Forelimb muscle (tissue), 1 donor: ENCODE measurements around the gene CTCF. TPM values are rescaled to one million over a fixed set of nuclear protein-coding genes. Genes with fewer than 3 reads are reported as not detected.

ENCODE experiments used
- DNase-seq: peaks from one replicate; pipeline ENCODE4 v3.0.0-alpha.2; 2013; ENCODE audit warnings: low read depth
- polyA plus RNA-seq: library from polyadenylated mRNA; unstranded; fragments of 120-200 nt; gene quantifications from one replicate; pipeline ENCODE4 v1.2.1, GENCODE V29; 2013; ENCODE audit not compliant: insufficient read length

CTCF gene
- polyA plus RNA-seq, 1 donor = 35.8 TPM

DNA sequence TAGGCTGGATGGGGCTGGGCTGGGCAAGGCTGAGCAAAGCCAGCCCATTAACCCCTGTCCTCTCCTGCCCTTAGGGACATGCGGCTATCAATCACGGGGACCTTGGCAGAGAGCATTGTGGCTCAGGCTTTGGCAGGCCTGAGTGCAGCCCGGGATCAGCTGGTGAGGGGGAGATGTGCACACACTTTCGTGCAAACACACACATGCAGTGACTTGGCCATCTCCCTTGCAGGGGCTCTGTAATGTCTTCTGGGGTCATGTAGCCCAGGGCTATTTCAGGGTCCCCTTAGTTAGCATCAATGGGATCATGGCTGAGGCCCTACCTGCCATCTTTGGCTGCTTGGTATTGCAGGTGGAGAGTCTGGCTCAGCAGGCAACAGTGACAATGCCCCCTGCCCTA lies 89.5 kb downstream of the CTCF start:
- no peak for DNase-seq

GRCh38 chr16:67652578-67653127 lies 90.3 kb downstream of the CTCF start:
- DNase-seq = no peak

- no peak for DNase-seq
These were observed 90.9 kb downstream of the CTCF start for GRCh38 chr16:67653128-67653788.

DNA sequence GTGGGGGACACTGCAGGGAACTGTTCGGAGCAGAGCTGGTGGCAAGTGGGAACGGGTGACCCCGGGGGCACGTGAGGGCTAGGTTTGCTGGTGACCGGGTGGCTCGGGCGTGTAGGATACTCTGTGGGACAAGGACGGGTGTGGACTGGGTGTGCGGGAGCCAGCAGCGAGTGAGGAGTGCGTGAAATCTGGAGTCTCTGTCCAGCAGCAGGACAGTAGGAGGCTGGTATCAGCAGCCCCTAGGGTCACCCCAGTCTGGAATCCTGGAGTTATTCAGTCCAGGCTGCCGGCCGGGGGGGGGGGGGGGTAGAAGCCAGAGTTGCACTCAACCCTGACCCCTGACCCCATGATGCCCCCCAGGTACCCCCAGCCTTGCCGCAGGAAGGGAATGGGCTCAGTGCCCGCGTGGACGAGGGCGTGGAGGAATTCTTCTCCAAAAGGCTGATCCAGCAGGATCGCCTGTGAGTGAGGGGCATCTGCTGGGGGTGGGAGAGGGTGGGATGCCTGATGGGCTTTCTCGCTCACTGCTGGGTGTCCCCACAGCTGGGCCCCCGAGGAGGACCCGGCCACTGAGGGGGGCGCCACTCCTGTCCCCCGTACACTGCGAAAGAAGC lies 91.6 kb downstream of the CTCF start:
- DNase-seq = no peak

- no peak for DNase-seq
These were observed 92.1 kb downstream of the CTCF start for GRCh38 chr16:67654403-67654911.

DNA sequence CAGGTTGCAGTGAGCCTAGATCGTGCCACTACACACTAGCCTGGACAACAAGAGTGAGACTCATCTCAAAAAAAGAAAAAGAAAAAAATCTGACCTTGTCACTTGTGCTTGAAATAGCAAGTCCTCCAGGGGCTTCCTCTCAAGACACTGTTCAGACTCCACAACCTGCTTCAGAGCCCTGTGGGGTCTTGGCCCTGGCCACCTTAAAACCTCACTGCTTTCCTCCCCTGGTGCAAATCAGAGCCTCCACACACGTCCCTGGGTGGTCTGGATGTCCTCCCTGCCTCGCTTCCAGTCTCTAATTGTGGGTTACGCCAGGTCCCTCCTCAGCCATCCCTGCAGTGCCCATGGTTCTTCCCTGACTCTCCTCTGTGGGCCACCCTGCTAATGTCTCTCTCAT lies 93.0 kb downstream of the CTCF start:
- DNase-seq = no peak

DNA sequence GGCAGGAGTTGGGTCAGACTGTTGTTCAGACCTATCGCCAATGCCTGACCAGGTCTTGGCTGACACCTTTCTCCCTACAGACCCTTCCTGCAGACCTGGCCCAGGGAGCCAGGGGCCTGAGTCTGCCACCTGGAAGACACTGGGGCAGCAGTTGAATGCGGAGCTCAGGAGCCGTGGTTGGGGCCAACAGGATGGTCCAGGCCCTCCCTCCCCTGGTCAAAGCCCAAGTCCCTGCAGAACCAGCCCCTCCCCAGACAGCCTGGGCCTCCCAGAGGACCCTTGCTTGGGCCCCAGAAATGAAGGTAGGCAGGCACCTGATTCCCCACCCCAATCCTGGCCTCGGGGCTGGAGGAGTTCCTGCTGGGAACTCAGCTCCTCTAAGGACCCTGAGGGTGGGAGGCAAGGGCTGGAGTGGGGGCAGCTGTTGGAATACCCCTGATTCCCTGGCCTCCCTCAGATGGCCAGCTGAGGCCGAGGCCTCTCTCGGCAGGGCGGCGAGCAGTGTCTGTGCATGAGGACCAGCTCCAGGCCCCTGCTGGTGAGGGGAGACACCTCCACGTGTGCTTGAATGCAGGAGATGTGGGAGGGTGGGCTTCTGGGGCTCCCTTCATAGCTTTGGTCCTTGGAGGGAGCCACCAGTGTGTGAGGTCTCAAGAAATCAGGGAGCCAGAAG lies 94.2 kb downstream of the CTCF start:
- no peak for DNase-seq

DNA sequence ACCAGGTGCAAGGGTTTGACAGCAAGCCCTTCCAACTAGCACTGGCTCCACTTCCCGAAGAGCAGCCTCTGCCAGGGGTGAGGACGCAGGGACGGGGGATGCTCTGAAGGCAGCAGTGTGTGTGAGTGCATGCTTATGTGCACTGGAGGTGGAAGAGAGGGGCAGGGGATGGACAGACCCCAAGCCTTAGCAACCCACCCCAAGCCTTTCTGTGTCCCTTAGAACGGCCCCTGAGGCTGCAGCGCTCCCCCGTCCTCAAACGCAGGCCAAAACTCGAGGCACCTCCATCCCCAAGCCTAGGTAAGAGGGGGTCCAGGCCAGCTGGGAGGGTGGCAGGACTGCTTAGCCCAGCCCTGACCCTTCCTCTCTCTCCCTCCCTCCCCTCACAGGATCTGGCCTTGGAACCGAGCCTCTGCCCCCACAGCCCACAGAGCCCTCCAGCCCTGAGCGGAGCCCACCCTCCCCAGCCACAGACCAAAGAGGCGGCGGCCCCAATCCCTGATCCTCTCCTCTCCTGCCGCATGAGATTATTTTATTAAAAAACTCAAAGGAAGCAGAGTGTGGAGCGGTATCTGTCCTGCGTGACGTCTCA lies 94.8 kb downstream of the CTCF start:
- no peak for DNase-seq

GRCh38 chr16:67657751-67658518 lies 95.6 kb downstream of the CTCF start:
- no peak for DNase-seq

DNA sequence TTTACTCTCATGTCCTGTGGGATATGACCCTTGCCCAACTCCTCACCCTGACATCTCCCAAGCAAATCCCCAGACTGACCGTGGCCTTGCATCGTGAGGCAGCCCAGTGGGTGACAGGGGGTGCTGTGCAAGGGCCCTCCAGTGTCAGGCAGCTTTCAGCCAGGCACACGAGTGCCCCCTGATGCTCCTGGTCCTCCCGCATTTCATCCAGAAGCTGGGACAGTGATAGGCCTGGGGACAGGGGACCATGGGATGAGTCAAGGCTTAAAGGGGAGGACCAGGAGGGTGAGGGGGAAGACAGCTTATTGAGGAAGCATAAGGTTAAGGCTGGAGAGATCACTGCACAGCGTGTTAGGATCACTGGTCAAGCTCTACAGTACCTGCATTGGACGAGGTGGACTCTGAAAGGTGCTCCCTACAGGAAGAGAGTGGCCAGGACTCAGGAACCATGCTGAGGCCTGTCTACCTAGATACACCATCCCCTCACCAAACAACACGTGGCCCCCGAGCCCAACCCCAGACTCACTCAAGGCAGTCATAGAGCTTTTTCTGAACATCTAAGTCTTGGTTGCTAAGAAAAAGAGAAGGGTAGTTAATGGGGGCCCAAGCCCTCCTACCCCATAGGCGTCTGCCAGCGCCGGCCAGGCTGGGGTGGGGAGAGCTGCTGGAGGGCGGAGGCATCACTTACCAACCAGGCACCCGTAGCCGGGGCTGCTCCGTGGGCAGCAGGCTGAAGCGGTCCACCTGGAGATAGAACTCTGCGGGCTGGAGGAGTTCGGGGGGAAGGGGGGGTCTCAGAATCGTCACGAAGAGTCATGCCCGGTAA lies 96.7 kb downstream of the CTCF start:
- no peak for DNase-seq

DNA sequence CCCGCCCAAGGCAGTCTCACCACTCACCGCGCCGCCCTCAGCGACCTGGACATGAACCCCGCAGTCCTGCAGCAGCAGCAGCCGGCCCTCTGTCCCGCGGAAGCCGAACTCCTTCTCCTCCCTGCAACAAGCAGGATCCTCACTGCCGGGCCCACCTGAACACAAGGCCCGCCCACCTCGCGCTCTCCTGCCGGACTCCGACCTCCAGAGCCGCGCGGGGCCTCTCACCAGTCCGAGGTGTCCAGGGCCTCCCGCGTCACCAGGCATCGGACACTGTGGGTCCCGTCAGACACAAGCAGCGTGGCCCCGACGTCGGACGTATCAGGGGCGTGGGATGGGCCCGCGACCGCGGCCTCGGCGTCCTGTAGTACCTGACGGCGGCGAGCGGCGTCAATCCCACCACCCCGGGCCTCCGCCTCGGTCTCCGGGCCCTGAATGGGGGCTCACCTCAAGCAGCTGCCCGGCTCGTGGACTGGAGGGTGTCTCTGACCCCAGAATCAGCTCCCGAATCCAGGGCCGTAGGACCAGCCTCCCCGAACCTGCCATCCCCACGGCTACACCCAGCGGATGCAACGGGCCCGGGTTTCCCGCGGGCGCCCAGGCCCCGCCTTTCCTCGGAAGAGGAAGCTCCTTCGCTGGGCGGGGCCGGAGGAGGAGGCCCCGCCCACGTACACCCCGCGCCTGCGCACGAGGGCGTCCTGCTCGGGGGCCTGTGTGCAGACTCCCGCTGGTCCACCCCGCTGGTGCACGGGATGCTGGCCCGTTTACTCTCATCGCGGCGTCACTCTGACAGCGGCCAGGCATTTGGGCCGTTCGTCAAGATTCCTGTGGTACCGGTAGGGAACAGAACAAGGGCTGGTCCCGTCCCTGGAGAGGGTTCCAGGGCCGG lies 97.6 kb downstream of the CTCF start, which contains the start of gene ACD:
Gene ACD (minus strand): TSS at position 586 of the 889 bp plus-strand sequence. CDS start 40 bp downstream, at position 546.
- peak; percentile 68 for DNase-seq

DNA sequence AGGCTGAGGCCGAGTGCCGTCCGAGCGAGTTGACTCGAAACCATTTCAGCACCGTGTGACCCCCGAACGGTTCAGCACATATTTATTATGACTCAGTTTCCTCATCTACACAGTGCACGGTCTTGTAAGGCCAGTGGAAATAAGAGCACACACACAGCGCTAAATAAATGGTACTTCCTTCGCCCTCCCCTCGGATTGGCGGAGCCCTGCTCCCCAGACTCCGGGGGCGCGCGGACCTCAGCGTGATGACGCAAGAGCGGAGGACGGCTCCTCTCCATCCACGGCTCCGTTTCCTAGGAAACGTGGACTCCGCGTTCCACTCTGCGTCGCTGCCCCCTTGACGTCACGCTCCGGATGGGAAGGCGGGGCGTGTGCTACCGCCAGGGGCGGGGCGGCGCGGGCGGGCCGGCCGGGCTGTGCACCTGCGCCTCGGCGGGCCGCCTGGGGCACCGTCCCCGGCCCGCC lies 98.3 kb downstream of the CTCF start, which contains the start of gene PARD6A:
Gene PARD6A (plus strand): TSS at position 397 of the 465 bp plus-strand sequence. CDS start 79 bp downstream, outside the sequence.
- peak; percentile 95 for DNase-seq

GRCh38 chr16:67661101-67661761 lies 98.9 kb downstream of the CTCF start:
- DNase-seq = no peak

DNA sequence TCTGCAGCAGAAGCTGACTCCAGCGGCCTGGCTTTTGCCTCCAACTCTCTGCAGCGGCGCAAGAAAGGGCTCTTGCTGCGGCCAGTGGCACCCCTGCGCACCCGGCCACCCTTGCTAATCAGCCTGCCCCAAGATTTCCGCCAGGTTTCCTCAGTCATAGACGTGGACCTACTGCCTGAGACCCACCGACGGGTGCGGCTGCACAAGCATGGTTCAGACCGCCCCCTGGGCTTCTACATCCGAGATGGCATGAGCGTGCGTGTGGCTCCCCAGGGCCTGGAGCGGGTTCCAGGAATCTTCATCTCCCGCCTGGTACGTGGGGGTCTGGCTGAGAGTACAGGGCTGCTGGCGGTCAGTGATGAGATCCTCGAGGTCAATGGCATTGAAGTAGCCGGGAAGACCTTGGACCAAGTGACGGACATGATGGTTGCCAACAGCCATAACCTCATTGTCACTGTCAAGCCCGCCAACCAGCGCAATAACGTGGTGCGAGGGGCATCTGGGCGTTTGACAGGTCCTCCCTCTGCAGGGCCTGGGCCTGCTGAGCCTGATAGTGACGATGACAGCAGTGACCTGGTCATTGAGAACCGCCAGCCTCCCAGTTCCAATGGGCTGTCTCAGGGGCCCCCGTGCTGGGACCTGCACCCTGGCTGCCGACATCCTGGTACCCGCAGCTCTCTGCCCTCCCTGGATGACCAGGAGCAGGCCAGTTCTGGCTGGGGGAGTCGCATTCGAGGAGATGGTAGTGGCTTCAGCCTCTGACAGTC lies 99.7 kb downstream of the CTCF start:
- DNase-seq = no peak

- no peak for DNase-seq
These were observed 100.3 kb downstream of the CTCF start for GRCh38 chr16:67662653-67663010.

GRCh38 chr16:67663151-67663876 lies 101.0 kb downstream of the CTCF start:
- no peak for DNase-seq

- no peak for DNase-seq
These were observed 101.5 kb downstream of the CTCF start for GRCh38 chr16:67663877-67664222.
